ENCODE measurements around the gene TREML1.

DNA sequence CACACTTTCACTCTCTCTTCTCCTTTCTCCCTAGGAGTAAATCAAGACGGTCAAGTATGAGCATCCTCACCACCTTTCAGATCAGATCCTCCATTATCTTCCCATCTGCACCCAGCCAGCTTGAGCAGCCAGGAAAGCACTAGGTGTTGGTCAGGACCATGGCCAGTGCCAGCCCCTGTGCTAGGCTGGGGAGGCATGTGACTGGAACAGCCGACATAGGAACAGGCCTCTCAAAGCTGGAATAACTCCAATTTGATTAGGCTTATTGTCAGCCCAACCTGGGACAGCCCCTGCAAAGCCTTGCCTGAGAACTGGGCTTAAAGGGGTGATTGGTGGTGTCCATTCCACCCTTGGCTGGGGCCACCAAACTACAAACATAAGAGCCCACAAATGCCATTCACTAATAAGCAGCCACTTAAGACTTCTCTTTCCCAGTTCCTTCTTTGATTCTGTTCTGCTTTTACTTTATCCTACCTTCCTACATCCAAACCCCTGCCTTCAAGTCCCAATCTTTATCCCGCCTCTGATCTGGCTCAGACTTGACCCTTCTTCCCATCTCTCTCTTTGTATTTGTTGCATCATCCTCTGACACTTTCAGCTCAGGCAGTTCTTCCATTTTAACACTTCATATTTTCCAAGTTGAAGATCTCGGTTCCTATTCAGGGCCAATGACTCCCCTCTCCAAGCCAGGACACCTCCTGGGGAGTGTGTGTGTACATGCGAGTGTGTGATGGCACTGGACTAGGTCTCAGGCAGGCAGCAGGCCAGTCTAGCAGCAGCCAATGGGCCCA, 13.2 kb upstream of the TREML1 start:
- TF ChIP-seq EZH2phosphoT487 (IDR thresholded peaks at IDR 0.05; ENCODE audit: insufficient read depth, low read depth) (no peak), EZH2 (IDR thresholded peaks at IDR 0.05; ENCODE audit: insufficient read depth, poor library complexity, severe bottlenecking) (no peak)
